K562 (cell line): Measurements from ENCODE around the gene PMEPA1. TPM values are rescaled to one million over a fixed set of nuclear protein-coding genes. Genes with fewer than 3 reads are reported as not detected.

Experiments
- ATAC-seq: fragments of 200-7000 bp; cut with Tn5 transposase; 3 replicates; pipeline ENCODE4 v1.9.1; 2020; ENCODE audit warnings: moderate library complexity
- BruUV-seq: library from RNA; stranded (reverse); fragments of 400-500 nt; replicated peaks from 2 replicates; lab custom pipeline; 2021; lab: Mats Ljungman, UMichigan
- CTCF ChIA-PET: fragments of 300-600 bp; formaldehyde crosslinking; extraction: SDS; loops from one replicate; lab custom pipeline; 2021; ENCODE audit warnings: low intra/inter-chr PET ratio; lab: Yijun Ruan, JAX
- POLR2A ChIA-PET: fragments of 300-600, 350-650 bp; sonication (Branson Sonifier 250); formaldehyde crosslinking; extraction: SDS; loops from one replicate; lab custom pipeline; 2021; ENCODE audit warnings: antibody characterized with exemption, inconsistent platforms; lab: Yijun Ruan, JAX
- DNase-seq, 4 experiments: peaks; one replicate each; pipeline versions ENCODE4 v3.0.0 to v3.0.0-alpha.2; 2011 to 2018; ENCODE audit warnings: low spot score in 3 of 4, mixed read lengths in 3 of 4; ENCODE audit errors: extremely low read depth in 1 of 4
- FAIRE-seq: peaks from 2 replicates; lab custom pipeline; 2011; peaks lifted over from hg19 to GRCh38; lab: Jason Lieb, UNC
- H2AFZ ChIP-seq: 2 replicates; pipeline ENCODE4 v1.6.0; 2011; ENCODE audit warnings: low read depth, low read length, control low read depth, inconsistent platforms
- H3K27ac ChIP-seq: fragments of 200-600 bp; 3 replicates; pipeline ENCODE4 v1.8.0; 2011; ENCODE audit warnings: low read depth, mild to moderate bottlenecking, control low read depth, inconsistent platforms, low read length, moderate library complexity, mixed read lengths; ENCODE audit errors: extremely low read depth
- H3K27me3 ChIP-seq, 2 experiments: fragments of 300-600 bp in 1 of 2; 2 replicates in 1 of 2; 3 replicates in 1 of 2; pipeline versions ENCODE4 v1.6.0 to v1.8.0; 2011; ENCODE audit warnings: inconsistent platforms in 2 of 2, low read length in 2 of 2, mild to moderate bottlenecking in 1 of 2, mixed read lengths in 1 of 2, moderate library complexity in 1 of 2; ENCODE audit not compliant: control insufficient read depth in 2 of 2, insufficient read depth in 2 of 2
- H3K36me3 ChIP-seq: fragments of 300-600 bp; 3 replicates; pipeline ENCODE4 v1.8.0; 2011; ENCODE audit warnings: mild to moderate bottlenecking, low read length, inconsistent platforms; ENCODE audit not compliant: control insufficient read depth, insufficient read depth
- H3K4me1 ChIP-seq, 2 experiments: fragments of 200-600 bp in 1 of 2; replicated peaks in 1 of 2; 2 replicates in 1 of 2; 3 replicates in 1 of 2; pipeline versions ENCODE4 v1.5.1 to v1.8.0; 2011; ENCODE audit warnings: inconsistent platforms in 2 of 2, low read length in 2 of 2, mild to moderate bottlenecking in 1 of 2, mixed read lengths in 1 of 2, moderate library complexity in 1 of 2; ENCODE audit not compliant: control insufficient read depth in 2 of 2, insufficient read depth in 2 of 2
- H3K4me2 ChIP-seq: 2 replicates; pipeline ENCODE4 v1.6.1; 2011; ENCODE audit warnings: low read length, control low read depth, inconsistent platforms, mixed read lengths; ENCODE audit not compliant: insufficient read depth
- H3K4me3 ChIP-seq: fragments of 200-600 bp; sonication (generic), shearing (Covaris generic); 2 replicates; pipeline ENCODE4 v1.5.1; 2016; ENCODE audit warnings: control low read depth, inconsistent platforms
- H3K79me2 ChIP-seq: fragments of 200-600 bp; 3 replicates; pipeline ENCODE4 v1.8.0; 2011; ENCODE audit warnings: low read length, inconsistent platforms; ENCODE audit not compliant: control insufficient read depth, insufficient read depth
- H3K9ac ChIP-seq, 2 experiments: 2 replicates each; pipeline versions ENCODE4 v1.6.0 to v1.6.1; 2011; ENCODE audit warnings: low read depth in 2 of 2, low read length in 2 of 2, control low read depth in 1 of 2, inconsistent platforms in 1 of 2, mild to moderate bottlenecking in 1 of 2, mixed read lengths in 1 of 2; ENCODE audit not compliant: insufficient read depth in 1 of 2
- H3K9me1 ChIP-seq: one replicate; pipeline ENCODE4 v1.6.0; 2011; ENCODE audit warnings: inconsistent platforms, mild to moderate bottlenecking, low read length, moderate library complexity; ENCODE audit not compliant: control insufficient read depth, insufficient read depth
- H3K9me3 ChIP-seq: replicated peaks from 2 replicates; pipeline ENCODE4 v1.5.1; 2011; ENCODE audit warnings: low read depth, low read length, inconsistent platforms; ENCODE audit not compliant: control insufficient read depth, insufficient read depth
- H4K20me1 ChIP-seq: replicated peaks from 2 replicates; pipeline ENCODE4 v1.6.1; 2011; ENCODE audit warnings: low read length, inconsistent platforms, mixed read lengths; ENCODE audit not compliant: control insufficient read depth, insufficient read depth
- COPS2 ChIP-seq: fragments of 450-650 bp; conservative IDR thresholded peaks from 2 replicates; pipeline ENCODE4 v1.6.1; 2016; ENCODE audit warnings: mild to moderate bottlenecking, moderate library complexity
- CREB1 ChIP-seq, 2 experiments: sonication (generic) in 1 of 2; formaldehyde crosslinking in 1 of 2; IDR thresholded peaks; 2 replicates each; pipeline versions ENCODE4 v1.6.1 to v1.8.0; 2012 to 2022; ENCODE audit warnings: inconsistent platforms in 1 of 2, mild to moderate bottlenecking in 1 of 2, missing genetic modification reagents in 1 of 2, moderate library complexity in 1 of 2
- KAT2B ChIP-seq: IDR thresholded peaks from one replicate; pipeline ENCODE4 v1.6.1; 2012; ENCODE audit warnings: low read depth, mild to moderate bottlenecking, control low read depth, inconsistent platforms, low read length, moderate library complexity
- MBD2 ChIP-seq: sonication (generic); IDR thresholded peaks from 2 replicates; pipeline ENCODE4 v1.6.1; 2016; ENCODE audit warnings: low read depth, borderline replicate concordance
- NFYB ChIP-seq: IDR thresholded peaks from 2 replicates; pipeline ENCODE4 v1.6.1; 2011; ENCODE audit warnings: mild to moderate bottlenecking, moderate library complexity; ENCODE audit not compliant: insufficient read length; ENCODE audit errors: extremely low read depth
- PHTF2 ChIP-seq: fragments of 250-450 bp; sonication (Bioruptor Pico); IDR thresholded peaks from 2 replicates; pipeline ENCODE4 v1.5.0; 2021; ENCODE audit warnings: mild to moderate bottlenecking
- SMAD2 ChIP-seq: fragments of 150-350 bp; IDR thresholded peaks from 2 replicates; pipeline ENCODE4 v1.6.1; 2014; ENCODE audit warnings: low read depth, mild to moderate bottlenecking, low read length
- ZKSCAN3 ChIP-seq: fragments of 250-450 bp; sonication (Bioruptor Pico); IDR thresholded peaks from 2 replicates; pipeline ENCODE4 v1.4.0; 2020
- ZNF124 ChIP-seq: sonication (generic); formaldehyde crosslinking; IDR thresholded peaks from 2 replicates; pipeline ENCODE4 v1.8.1; 2022; ENCODE audit warnings: missing genetic modification reagents
- ZNF57 ChIP-seq: fragments of 450-650 bp; formaldehyde crosslinking; IDR thresholded peaks from 2 replicates; pipeline ENCODE4 v1.4.0; 2020; ENCODE audit warnings: mild to moderate bottlenecking, moderate library complexity
- WGBS: fragments of 100-300 bp; shearing (Covaris generic); methylation state at CpG from one replicate; pipeline ENCODE4 v1.1.6; 2016; ENCODE audit warnings: low coverage, mixed read lengths; ENCODE audit not compliant: insufficient coverage; ENCODE audit errors: missing lambda C conversion rate; 5-methylcytosine and 5-hydroxymethylcytosine counted together
- in situ Hi-C: fragments of 300-500 bp; cut with MboI; formaldehyde crosslinking; loops from 4 replicates; pipeline ENCODE4 v1.15.0; 2018; ENCODE audit warnings: inconsistent platforms, mixed read lengths
- intact Hi-C: fragments of 100-400 bp; cut with micrococcal nuclease; formaldehyde crosslinking; loops from 2 replicates; pipeline ENCODE4 v1.14.2; 2022
- polyA plus RNA-seq, 8 experiments: library from polyadenylated mRNA; depleted of rRNA in 4 of 8; stranded (reverse) in 5 of 8; unstranded in 3 of 8; fragments of >200 nt; fragmentation: Nextera tagmentation in 2 of 8; fragmentation: Illumina TruSeq in 1 of 8; extraction: Ambion mirVana in 2 of 8; extraction: Trizol in 1 of 8; gene quantifications; 2 replicates each; pipeline versions ENCODE4 v1.2.1 to v1.2.3, GENCODE V29; 2011 to 2014; ENCODE audit warnings: inconsistent platforms in 1 of 8, missing spikeins in 1 of 8
- total RNA-seq, 7 experiments: library from RNA; depleted of rRNA in 6 of 7; stranded (reverse); fragments of >200 nt in 6 of 7; fragmentation: Illumina TruSeq in 2 of 7; extraction: Trizol in 2 of 7; gene quantifications; 2 replicates each; pipeline versions ENCODE4 v1.2.1 to v1.2.3, GENCODE V29; 2011 to 2021; ENCODE audit warnings: low replicate concordance in 1 of 7
- TF ChIP-seq, protein P1 (sequence below): sonication (generic); formaldehyde crosslinking; IDR thresholded peaks from 2 replicates; pipeline ENCODE4 v1.8.0; 2022; ENCODE audit warnings: mild to moderate bottlenecking, missing genetic modification reagents
- TF ChIP-seq, protein P2 (sequence below): fragments of 450-650 bp; IDR thresholded peaks from 2 replicates; pipeline ENCODE4 v1.6.1; 2016
- TF ChIP-seq, protein P3 (sequence below), 2 experiments: fragments of 450-650 bp; IDR thresholded peaks; 2 replicates each; pipeline ENCODE4 v1.6.1; 2016

The PMEPA1 gene
- total and polyA plus RNA-seq, 9 of the 15 experiments (the other 6 are each of a cell fraction or from before 2014, with no cell fraction given) = 0.16 TPM; not detected in 8

DNA sequence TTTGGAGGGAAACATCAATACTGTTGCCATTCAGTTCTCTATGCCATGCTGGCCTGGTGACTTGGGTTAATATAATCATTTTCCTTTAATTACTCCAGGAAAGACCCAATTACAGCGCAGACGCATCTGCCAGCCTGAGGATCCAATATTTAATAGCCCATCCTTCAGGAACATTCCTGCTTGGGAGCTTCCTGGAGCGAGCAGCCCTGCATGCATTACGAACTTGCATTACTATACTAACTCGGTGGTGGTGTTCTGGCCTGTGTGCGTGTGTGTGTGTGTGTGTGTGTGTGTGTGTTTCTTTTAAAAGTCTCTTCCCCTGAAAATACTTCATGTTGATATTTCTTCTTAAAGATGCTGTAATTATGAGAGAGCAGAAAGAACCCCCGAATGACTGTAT lies 26.5 kb downstream of the PMEPA1 start:
- CTCF ChIA-PET = no interaction called here
- H2AFZ ChIP-seq = no peak overlapping the region
- FAIRE-seq (no peak), ATAC-seq (no peak), DNase-seq (no peak)
- no peaks in the 10 kb centered on the region for H3K9me3 ChIP-seq
- H3K27me3 ChIP-seq = peaks cover 73 to 99% of the 10 kb centered on the region in 2 experiments
- no TSS peak for BruUV-seq
- no peaks in the 10 kb centered on the region for H3K36me3 ChIP-seq
- H3K79me2 ChIP-seq = no peaks in the 10 kb centered on the region
- 0% methylated on average over 7 of the region's 7 CpGs for WGBS
- TF ChIP-seq, protein P1, sequence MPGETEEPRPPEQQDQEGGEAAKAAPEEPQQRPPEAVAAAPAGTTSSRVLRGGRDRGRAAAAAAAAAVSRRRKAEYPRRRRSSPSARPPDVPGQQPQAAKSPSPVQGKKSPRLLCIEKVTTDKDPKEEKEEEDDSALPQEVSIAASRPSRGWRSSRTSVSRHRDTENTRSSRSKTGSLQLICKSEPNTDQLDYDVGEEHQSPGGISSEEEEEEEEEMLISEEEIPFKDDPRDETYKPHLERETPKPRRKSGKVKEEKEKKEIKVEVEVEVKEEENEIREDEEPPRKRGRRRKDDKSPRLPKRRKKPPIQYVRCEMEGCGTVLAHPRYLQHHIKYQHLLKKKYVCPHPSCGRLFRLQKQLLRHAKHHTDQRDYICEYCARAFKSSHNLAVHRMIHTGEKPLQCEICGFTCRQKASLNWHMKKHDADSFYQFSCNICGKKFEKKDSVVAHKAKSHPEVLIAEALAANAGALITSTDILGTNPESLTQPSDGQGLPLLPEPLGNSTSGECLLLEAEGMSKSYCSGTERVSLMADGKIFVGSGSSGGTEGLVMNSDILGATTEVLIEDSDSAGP (CRISPR knock-in tag) = no peak
- TF ChIP-seq PHTF2 (no peak), CREB1 (IDR thresholded peaks at IDR 0.05) (no peak), CREB1 (CRISPR knock-in tag; IDR thresholded peaks at IDR 0.05) (no peak), NFYB (no peak), ZNF124 (CRISPR knock-in tag) (no peak), ZNF57 (CRISPR knock-in tag) (no peak), MBD2 (no peak), SMAD2 (no peak), COPS2 (no peak), ZKSCAN3 (CRISPR knock-in tag) (no peak), KAT2B (no peak)
- TF ChIP-seq, protein P2, sequence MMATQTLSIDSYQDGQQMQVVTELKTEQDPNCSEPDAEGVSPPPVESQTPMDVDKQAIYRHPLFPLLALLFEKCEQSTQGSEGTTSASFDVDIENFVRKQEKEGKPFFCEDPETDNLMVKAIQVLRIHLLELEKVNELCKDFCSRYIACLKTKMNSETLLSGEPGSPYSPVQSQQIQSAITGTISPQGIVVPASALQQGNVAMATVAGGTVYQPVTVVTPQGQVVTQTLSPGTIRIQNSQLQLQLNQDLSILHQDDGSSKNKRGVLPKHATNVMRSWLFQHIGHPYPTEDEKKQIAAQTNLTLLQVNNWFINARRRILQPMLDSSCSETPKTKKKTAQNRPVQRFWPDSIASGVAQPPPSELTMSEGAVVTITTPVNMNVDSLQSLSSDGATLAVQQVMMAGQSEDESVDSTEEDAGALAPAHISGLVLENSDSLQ = no peak
- TF ChIP-seq, protein P3, sequence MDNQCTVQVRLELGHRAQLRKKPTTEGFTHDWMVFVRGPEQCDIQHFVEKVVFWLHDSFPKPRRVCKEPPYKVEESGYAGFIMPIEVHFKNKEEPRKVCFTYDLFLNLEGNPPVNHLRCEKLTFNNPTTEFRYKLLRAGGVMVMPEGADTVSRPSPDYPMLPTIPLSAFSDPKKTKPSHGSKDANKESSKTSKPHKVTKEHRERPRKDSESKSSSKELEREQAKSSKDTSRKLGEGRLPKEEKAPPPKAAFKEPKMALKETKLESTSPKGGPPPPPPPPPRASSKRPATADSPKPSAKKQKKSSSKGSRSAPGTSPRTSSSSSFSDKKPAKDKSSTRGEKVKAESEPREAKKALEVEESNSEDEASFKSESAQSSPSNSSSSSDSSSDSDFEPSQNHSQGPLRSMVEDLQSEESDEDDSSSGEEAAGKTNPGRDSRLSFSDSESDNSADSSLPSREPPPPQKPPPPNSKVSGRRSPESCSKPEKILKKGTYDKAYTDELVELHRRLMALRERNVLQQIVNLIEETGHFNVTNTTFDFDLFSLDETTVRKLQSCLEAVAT (IDR thresholded peaks at IDR 0.05) = no peak
- H3K4me3 ChIP-seq = no peak overlapping the region
- no peak overlapping the region for H3K9ac ChIP-seq
- H4K20me1 ChIP-seq = no peaks in the 10 kb centered on the region; the same call in 1 of the 2 replicates
- H3K27ac ChIP-seq = no peak overlapping the region
- intact Hi-C loops = no loop called here
- in situ Hi-C loops = no loop called here
- no peak overlapping the region for H3K4me2 ChIP-seq
- H3K4me1 ChIP-seq = no peaks in the 10 kb centered on the region
- H3K9me1 ChIP-seq = no peaks in the 10 kb centered on the region
- POLR2A ChIA-PET = interaction anchor here (1.1 to 1.3 kb wide), 2 partner anchors 14 to 16 kb away, joined by 3 read pairs; no protein-coding TSS in a partner anchor
